T1000 (cell line): ENCODE data around the gene VKORC1.
A peak's percentile ranks its signal among the peaks of the same experiment; 100 is the strongest.
"Not testable (repeated sequence)": the region's sequence is repeated elsewhere in the genome, so short reads cannot be mapped to it uniquely, and the experiment has no call there.

Source experiments
- DNase-seq: peaks from one replicate; lab custom pipeline; 2025; ENCODE audit warnings: mixed read lengths; lab: John Stamatoyannopoulos, UW

VKORC1 gene

DNA sequence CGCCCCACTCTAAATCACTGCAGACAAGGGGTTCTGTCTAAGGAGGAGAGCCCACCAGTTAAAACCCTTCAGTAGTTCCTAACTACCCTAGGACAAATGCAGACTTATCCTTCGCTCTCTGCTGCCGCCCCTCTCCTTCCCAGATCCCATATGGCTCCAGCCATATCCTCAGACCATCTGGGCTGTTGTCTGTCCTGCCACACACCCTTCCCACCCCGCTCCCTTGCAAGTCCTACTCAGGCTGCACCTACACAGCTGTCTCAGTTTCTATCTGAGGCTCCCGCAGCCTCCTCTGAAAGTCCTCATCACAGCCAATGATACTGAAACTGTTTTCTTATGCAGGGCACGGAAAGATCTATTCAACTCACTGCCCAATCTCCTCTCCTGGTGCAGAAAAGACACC lies 12.9 kb upstream of the VKORC1 start:
- no peak for DNase-seq

DNA sequence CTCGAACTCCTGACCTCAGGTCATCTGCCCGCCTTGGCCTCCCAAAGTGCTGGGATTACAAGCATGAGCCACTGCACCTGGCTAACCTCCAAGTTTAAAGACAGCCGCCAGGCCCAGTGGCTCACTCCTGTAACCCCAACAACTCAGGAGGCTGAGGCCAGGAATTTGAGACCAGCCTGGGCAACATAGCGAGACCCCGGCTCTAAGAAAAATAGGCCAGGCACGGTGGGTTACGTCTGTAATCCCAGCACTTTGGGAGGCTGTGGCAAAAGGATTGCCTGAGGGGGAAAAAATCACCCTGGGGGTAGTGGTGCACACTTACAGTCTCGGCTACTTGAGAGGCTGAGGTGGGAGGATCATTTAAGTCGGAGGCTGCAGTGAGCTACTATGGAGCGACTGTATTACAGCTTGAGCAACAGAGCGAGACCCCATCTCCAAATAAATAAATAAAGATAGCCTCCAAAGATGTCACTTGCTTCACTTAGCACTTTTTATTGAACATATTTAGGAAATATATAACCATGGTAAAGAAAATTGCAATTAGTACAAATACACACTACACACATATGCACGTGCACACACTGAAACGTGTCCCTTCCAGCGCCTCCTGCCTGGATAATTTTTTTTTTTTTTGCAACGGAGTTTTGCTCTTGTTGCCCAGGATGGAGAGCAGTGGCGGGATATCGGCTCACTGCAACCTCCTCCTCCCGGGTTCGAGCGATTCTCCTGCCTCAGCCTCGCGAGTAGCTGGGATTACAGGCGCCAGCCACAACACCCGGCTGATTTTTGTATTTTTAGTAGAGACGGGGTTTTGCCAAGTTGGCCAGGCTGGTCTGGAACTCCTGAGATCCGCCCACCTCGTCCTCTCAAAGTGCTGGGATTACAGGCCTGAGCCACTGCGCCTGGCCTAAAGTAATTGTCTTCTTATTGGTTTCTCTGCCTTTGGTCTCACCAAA lies 12.2 kb upstream of the VKORC1 start:
- no peak for DNase-seq

DNA sequence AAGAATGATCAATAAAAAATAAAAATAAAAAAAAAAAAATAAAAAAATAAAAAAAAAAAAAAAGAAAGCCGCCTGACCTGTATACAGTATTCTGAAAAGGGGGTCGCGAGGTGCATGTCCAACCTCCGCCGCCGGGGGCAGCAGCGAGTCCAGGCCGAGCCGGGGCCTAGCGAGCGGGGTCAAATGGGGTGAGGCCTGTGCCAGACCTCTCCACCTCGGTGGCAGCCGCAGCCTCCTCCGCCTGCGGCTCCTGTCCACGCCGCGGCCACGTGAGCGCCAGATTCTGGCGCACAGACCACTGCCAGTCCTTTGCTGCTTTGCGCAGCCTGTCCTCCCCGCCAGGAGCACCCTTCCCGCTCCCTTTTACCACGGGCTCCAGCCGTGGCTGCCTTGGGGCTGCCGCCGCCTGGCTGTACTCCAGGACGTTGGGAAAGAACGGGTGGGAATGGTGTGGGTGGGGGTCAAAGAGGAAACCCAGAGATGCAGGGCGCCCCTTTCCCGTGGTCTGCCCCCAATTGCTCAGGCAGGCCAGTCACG lies 11.1 kb upstream of the VKORC1 start:
- no peak for DNase-seq

DNA sequence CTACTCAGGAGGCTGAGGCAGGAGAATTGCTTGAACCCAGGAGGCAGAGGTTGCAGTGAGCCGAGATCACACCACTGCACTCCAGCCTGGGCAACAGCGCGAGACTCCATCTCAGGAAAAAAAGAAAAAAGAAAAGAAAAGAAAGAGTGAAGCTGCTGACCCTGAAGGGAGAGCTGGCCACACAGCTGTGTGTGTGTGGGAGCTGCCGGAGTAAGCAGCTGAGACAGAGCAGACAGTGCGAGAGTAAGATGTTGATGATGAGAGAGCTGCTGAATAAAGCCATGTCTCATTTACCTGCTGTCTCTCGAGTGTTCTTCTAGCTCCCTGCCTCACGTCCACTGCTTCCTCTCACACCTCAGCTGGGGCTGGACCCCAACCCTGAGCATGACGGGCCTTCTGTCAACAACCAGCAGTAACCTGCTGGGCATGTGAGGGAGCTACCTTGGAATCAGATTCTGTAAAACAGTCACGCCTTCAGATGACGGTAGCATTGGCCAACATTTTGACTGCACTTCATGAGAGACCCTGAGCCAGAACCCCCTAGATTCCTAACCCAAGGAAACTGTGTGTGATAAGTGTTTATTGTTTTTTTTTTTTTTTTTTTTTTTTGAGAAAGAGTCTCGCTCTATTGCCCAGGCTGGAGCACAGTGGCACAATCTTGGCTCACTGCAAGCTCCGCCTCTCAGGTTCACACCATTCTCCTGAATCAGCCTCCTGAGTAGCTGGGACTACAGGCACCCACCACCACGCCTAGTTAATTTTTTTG lies 6.5 kb upstream of the VKORC1 start:
- DNase-seq = not testable (repeated sequence)

DNA sequence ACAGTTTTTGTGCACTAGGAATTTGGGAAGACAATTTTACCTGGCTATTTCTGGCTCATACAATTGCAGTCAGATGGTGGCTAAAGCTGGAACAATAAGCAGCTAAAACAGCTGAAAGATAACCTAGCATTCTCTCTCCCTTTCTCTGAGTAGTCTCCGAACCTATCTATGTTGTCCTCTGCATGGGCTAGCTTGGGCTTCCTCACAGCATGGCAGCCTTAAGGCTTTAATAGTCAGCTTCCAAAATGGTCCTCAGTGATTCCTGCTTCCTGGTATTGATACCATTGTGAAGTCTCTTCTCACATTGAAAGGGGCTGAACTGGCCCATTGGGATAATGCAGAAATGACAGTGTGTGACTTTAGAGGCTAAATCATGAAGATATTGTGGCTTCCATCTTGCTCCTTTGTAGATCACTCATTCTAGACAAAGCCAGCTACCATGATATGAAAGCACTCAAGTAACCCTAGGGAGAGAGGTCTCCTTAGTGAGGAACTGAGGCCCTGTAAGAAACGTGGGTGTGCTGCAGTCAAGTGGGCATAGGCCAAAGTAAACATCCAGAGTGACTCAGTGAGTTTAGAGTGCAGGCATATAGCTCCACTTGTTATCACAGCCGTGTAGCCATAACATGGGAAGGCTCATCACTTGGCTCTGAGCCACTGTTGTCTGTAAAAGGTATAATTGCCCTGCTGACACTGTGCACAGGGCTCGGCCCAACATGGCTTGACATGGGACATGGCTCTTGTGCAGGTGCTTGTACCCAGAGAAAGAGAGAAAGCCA lies 5.5 kb upstream of the VKORC1 start:
- no peak for DNase-seq

DNA sequence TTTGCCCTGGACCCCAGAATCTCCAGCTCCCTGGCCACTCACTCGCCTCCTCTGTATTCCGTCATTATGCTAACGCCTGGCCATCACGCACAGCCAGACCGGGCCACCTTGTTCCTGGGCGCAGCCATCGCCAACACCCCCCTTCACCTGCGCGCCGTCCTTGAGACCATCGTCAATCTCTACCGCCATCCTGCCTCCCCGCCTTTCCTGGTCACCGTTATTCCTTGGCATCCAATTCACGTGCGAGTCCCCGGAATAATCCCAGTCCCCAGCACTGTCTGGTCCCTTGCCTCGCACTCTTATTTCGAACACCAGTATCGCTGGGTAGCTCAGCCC lies 541 bp downstream of the VKORC1 start:
- no peak for DNase-seq

DNA sequence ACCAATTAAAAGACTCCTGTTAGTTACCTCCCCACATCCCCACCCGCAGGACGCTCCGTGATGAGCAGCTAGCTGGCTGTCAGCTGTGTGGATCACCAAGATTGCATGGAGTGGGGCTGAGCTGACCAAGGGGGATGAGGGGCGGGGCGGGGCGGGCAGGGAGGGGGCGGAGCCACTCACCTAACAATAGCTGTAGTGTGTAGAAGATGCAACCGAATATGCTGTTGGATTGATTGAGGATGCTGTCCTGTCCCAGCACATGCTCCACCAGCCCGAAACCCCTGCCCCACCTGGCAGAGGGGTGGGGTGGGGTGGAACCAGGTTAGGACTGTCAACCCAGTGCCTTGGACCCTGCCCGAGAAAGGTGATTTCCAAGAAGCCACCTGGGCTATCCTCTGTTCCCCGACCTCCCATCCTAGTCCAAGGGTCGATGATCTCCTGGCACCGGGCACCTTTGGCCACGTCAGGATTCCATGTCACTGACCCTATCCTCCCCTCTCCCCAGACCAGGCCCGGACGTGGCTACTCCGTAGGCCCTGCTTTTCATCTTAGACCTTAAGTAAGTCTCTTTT lies 1.4 kb downstream of the VKORC1 start:
- DNase-seq = peak; percentile 48

DNA sequence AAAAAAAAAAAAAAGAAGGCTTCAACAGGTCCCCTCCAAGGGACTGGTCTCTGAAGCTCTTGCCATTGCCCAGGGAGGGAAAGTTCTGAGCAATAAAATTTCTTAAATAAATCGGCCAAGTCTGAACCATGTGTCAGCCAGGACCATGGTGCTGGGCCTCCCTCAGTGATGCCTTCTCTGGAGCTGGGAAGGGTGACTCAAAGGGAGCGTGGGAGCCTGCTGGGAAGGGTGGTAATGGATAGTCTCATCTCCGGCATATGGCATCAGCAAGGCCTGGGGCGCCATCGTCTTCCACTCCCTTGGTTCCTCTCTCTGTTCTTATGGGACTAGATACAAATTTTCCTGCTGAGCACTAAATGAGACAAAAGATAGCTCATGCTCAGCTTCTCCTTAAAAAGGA lies 2.3 kb downstream of the VKORC1 start:
- no peak for DNase-seq

DNA sequence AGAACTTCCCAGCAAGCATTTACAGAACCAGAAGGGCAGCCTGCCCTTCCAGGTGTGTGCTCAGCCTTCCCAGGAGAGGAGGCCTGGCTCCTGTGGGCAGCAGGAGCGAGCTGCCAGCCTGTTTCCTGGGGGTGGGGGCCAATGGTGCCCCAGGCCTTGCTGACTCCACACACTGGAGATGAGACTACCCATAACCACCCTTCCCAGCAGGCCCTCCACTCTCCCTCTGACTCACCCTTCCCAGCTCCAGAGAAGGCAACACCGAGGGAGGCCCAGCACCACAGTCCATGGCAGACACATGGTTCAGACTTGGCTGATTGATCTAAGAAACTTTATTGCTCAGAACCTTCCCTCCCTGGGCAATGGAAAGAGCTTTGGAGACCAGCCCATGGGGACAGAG lies 4.1 kb downstream of the VKORC1 start:
- DNase-seq = no peak

DNA sequence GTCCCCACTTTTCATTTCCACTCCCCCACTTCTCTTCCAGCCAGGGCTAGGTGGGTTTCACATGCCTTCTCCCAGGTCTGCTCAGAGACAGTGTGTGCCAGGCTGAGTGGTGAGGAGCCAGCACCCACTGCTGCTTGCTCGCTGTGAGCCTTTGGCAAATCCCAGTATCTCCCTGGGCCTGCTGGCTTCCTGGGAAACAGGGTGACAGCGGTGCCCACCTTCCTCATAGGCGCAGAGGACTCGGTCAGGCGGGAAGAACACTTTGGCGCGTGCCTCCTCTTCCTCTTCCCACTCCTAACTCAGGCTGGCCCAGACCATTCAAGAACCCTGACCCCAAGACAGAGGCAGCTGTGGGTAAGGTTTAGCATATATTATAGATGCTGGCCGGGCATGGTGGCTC lies 5.4 kb downstream of the VKORC1 start:
- DNase-seq = no peak

DNA sequence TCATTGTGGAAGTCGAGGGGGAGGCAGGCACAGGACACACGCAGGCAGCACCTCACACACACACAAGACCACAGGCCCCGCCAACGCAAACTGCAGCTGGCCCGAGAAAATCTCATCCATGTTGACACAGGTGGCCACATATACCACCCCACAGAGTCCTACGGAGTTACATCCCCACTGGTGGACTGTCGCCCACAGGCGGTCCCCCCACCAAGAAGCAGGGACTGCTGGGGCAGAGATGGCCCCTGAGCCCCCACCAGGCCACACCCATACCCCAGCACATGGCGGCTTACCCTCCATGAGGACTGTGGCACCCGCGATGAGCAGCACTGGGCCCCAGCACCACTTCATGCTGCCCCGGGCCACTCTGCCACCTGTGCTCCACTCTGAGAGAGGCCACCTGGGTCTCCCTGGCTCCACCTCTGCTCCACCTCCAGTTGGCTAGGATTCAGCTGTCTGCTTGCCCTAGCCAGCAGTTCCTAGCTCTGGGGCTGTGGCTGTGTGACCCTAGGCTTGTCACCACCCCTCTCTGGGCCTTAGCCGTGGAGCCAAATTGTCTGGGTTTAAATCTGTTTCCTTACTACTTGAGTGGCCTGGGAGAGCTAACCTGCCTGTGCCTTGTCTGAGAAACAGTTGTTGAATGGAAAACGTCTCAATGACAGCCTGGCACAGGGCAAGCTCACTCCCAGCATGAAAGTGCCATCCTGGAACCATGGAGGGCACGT lies 6.0 kb downstream of the VKORC1 start, which contains the start of gene PRSS53:
Gene PRSS53 (minus strand): TSS at position 485 of the 725 bp plus-strand sequence. CDS start 134 bp downstream, at position 351.
- DNase-seq = no peak

DNA sequence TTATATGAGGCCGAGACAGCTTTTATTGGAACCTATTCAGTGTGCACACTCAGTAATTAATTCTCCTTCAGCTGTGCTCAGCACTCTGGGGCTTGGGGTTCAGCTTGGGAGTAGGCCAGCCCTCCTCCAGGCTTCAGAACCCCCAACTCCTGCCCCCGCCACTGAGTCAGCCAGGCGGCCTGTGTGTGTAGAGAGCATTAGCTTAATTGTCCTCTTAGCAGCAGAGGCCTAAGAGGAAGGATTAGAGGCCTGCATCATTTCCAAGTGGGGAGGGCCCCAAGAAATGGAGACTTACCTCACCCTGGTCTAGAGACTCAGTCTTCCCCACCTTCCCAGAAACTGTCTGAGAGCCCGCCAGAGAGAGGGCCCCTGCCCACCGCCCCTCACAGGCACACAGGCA lies 6.6 kb downstream of the VKORC1 start:
- no peak for DNase-seq

DNA sequence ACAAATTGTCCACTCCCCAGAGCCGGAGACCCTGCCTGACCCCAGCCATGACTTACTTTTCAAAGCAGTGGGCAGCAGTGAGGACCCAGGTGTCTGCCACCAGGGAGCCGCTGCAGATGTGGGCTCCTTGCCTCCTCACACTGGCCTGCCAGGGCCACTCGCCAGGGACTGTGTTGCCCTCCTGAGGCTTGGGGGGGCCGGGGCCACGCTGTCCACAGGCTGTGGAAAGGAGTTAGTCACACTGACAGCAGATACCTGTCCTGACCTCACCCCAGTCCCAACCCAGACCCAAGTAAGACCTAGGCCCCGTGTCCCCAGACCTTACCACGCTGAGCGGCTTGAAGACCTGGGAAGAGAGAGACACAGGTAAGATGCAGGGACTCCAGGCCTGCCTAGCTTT lies 7.1 kb downstream of the VKORC1 start:
- no peak for DNase-seq

DNA sequence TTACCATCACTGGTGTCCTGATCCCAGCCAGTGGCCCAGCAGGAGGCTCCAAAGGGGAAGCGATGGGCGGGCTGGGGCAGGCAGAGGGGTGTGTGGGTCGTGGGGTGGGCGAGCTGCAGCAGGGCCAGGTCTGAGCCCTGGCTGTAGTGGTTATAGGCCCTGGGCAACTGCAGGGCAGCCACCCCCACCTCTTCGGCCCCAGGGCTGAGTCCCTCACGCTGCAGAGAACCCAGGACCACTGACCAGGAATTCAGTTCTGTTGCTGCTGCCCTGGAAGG lies 8.0 kb downstream of the VKORC1 start:
- no peak for DNase-seq

DNA sequence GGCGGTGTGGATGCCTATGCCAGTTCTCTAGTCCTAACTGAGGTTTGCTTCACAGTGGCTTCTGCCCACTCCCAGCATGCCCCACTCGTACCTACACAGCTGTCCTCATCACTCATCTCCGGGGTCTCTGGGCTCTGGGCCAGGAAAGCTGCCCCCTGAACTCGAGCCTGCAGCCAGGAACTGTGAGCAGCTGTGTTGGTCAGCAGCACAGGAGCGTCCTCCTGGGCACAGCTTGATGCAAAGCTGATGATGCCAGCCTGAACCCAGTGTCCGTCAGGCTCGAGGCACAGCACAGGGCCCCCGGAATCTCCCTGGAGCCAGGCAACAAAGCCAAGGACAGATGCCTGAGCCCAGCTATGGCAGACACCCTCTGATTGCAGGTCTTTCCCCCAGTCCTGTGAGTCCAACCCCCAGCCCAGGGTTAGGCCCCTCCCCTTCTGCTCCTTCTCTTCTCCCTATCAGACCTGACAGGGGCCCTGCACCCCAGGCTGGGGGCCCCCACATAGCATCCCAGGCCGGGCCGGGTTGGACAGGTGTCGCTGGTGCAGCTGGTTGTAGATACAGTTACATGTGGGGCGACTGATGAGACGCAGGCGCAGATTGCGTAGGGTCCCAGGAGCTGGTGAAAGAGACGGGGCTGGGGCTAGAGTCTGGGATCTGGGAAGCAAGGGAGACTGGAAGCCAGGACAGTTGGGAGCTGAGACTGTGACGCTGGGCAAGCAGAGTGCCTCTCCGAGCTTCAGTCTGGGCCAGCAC lies 8.5 kb downstream of the VKORC1 start:
- no peak for DNase-seq

DNA sequence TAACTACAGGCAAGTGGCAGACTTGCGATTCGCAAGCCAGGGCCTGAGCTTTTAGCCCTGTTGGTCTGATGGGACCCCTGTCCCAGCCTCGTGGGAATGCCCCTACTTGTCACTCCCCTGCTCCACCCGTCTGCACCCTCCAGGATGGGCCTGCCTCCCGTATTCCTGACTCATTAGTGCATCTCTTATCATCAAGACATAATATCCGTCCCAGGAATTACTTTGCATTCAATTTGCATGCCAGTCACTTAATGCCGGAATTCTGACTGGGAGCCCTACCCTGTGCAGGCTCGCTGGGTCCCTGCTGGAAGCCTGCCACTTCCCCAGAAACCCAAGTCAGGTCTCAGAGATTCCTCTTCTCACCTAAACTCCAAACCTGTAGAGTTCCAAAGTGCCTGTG lies 9.2 kb downstream of the VKORC1 start:
- no peak for DNase-seq

DNA sequence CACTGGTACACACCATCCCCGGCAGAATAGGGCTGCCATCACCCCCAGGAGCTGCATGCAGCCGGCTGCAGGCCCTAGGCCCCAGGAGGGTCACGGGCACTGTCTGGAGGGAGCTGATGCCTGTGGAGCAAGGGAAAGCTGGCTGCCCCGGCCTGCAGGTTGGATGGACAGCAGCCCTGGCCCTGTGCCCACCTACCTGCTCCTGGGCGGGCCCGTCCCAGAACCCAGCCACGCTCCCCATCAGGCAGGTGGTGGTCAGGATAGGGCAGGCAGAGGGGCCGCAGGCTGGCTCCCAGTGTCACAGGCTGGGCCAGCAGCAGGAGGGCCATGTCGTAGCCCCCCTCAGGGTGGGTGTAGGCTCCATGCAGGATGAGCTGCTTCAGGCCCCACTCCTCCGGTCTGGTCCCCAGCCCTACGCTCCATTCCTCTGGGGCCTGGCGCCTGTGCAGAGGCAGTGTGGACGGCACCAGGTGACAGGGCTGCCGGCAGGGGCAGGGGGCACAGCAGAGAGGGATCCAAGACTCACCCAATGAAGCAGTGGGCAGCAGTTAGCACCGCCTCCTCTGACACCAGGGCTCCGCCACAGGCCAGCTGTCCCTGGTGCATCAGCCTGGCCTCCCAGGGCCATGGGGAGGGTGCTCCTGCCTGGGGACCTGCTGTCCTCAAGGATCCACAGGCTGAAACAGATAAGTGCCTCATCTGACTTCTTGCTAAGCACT lies 9.9 kb downstream of the VKORC1 start:
- DNase-seq = no peak

DNA sequence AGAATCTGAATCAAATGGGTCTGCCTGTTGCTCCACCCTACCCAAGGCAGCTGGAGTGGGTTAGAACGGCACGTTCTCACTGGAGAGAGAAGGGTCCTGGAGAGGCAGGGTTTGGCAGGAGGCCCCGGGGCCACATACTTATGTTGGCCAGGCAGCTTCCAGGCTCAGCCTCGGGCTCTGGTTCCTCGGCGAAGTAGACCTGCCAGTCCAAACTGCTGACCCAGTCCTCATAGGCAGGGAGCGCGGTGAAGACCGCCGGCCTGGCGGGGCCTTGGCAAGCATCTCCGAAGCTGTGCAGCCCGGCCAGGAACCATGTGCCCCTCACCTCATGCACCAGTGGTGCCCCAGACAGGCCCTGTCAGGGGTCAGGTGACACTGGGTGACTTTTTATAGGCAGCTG lies 10.6 kb downstream of the VKORC1 start:
- no peak for DNase-seq

DNA sequence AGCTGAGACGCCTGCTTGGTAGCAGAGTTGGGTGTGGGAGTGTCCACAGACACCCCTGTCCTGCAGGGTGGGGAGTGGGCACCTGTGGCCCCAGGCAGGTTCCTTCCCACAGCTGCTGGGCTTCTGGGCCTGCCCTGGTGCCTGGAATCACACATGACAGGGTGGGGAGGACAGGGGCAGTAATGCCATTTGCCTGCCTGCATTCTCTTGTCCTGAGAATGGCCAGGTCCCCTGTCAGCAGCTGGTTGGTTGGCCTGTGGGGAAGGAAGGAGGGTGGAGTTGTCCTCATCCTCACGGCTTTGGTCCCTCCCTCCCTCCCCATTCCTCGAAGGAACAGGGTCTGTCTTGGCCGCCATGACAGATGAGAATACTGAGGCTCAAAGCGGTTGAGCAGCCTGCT lies 11.0 kb downstream of the VKORC1 start:
- DNase-seq = no peak

DNA sequence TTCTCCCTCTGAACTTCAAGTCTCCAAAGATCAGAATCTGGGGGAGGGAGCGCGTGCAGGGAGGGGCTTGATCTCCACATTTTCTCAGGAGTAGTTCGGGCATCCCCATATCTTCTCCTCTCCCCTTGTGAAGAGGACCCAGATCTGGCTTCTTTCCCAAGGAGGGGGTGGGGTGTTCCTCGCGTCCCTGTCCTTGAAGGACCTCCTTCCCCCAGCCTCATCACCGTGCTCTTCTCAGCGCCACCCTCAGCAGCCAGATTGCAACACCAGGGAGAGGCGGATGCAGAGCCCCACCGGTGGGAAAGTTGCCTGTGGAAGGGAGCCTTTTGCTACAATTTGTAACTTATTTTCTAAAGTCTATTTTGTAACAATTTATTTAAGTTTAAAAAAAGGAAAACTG lies 11.5 kb downstream of the VKORC1 start:
- no peak for DNase-seq
